NOMO-1 treated with DMSO at 0.1 percent for 48 hours (cell line): ENCODE results near the gene TNFSF15.

Experiments
- DNase-seq: peaks from one replicate; lab custom pipeline; 2025; ENCODE audit not compliant: unreplicated experiment; lab: John Stamatoyannopoulos, UW

The TNFSF15 gene

DNA sequence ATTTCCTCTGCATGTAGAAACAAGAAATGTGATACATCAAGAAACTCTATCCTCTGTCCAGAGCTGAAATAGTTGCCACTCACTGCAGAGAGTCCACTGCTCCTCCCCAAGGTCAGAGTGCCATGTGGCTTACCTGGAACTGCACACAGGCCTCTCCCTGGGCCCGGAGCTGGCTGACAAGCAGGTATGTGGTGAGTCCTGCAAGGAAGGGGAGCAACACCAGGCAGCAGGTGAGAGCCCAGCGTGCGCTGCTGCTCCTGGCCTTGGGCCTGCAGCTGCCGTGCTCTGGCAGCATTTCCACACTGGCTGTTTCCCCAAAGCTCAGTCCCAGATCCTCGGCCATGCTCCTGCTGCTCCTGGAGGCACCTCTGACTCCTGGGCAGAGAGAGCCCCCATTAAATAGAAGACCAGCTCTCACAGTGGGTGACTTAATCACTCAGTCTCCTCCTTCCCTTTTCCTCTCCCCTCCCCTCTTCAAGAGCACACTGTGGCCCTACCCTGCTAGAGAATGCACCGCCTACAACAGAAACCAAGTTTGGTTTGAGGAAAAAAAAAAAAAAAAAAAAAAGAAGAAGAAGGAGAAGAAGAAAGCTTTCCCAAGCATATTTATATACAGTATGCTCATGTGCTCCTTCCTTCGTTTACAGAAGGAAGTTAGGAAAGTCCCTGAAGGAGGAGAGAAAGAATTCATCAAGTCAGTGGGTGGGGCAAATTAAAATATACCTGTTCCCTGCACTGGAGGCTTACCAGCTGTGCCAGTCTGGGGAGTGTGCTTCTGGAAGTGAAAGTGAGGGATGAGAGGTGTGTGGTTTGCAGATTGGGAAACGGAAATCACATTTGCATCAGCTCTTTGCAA is at the start of gene TNFSF15:
Gene TNFSF15 (minus strand): TSS at position 370 of the 856 bp plus-strand sequence. CDS start 27 bp downstream, at position 343.
- peak; percentile 81 for DNase-seq

DNA sequence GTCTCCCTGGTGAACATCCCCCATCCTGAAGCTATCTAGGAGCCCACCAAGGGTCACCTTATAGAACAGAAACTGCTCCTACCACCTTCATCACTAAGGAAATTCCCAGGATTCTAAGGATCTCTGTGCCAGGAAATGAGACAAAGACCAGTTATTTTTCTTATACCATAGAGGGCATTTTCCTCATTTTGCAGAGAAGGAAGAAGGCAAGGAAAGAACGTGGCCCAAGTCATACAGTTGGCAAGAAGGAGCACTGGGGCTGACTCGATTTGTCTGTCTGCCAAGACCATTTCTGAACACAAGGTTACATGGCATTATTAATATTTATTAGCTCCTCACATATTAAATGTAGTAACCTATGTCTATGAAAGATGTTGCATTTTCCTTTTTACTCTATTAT is 49.6 kb upstream of the TNFSF15 start:
- DNase-seq: no peak

- DNase-seq: no peak
These were observed 49.0 kb upstream of the TNFSF15 start for GRCh38 chr9:114854736-114855355.

- no peak for DNase-seq
These were observed 47.4 kb upstream of the TNFSF15 start for GRCh38 chr9:114853071-114853855.

- DNase-seq: peak; percentile 88
These were observed 46.3 kb upstream of the TNFSF15 start for GRCh38 chr9:114852050-114852594.

- DNase-seq: peak; percentile 16
These were observed 45.5 kb upstream of the TNFSF15 start for GRCh38 chr9:114851306-114851705.

- peak; percentile 27 for DNase-seq
These were observed 45.0 kb upstream of the TNFSF15 start for GRCh38 chr9:114850871-114851270.

GRCh38 chr9:114849450-114849849 is 43.6 kb upstream of the TNFSF15 start:
- DNase-seq: no peak

GRCh38 chr9:114847492-114848417 is 41.9 kb upstream of the TNFSF15 start:
- no peak for DNase-seq

DNA sequence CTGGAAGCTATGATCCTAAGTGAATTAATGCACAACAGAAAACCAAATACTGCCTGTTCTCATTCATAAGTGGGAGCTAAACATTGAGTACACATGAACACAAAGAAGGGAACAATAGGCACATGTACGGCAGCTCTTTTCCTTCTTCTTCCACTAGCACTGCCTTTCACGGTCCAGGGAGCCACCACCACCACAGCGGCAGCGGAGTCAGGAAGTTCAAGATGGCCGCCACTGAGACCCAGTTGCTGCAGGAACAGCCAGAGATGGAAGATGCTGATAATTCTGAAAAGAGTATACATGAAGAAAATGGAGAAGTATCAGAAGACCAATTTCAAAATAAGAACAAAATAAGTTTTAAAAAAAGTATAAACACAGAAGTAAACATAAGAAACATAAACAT is 39.5 kb upstream of the TNFSF15 start:
- no peak for DNase-seq

DNA sequence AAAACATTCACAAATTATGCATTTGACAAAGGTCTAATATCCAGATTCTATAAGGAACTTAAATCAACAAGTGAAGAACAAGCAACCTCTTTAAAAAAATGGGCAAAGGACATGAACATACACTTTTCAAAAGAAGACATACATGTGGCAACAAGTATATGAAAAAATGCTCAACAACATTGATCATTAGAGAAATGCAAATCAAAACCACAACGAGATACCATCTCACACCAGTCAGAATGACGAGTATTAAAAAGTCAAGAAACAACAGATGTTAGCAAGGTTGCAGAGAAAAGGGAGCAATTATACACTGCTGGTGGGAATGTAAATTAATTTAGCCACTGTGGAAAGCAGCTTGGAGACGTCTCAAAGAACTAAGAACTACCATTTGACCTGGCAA is 38.9 kb upstream of the TNFSF15 start:
- DNase-seq: no peak

GRCh38 chr9:114837923-114838322 is 32.1 kb upstream of the TNFSF15 start:
- DNase-seq: no peak

DNA sequence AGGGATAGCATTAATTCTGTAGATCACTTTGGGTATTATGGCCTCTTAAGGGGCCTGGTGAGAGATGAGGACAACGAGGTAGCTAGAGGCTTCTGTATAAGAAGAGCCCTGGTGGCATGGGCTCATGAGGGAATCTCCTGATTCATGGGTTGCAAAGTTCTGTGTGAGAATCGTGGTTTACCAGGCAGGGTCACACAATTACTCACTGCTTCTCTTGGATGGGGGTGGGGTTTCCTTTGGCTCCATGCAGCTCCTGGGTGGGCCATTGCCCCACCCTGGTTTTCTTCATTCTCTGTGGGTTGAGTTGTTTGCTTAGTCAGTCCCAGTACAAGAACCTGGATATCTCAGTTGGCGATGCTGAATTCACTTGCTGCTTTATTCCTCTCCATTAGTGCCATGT is 30.9 kb upstream of the TNFSF15 start:
- no peak for DNase-seq

- DNase-seq: no peak
These were observed 28.5 kb upstream of the TNFSF15 start for GRCh38 chr9:114834386-114834785.

DNA sequence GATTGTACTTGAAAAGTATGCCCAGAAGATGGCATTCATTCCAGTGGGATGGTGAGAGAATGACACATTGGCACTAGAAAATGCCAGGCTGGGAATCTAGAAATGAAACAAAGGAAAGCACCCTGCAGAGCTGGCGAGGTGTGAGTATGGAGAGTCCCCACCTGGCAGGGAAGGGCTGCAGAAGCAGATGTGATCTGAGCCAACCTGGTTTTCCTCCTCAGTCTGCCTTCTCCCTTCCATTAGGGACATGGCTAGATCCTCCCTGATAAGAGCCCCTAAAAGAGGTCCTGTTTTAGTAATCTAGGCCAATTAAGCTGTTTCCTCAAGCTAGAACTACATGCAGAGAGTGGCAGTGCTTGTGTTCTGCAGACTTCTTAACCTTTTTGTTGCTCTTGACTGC is 24.7 kb upstream of the TNFSF15 start:
- DNase-seq: no peak

GRCh38 chr9:114829574-114830440 is 24.0 kb upstream of the TNFSF15 start:
- DNase-seq: no peak

DNA sequence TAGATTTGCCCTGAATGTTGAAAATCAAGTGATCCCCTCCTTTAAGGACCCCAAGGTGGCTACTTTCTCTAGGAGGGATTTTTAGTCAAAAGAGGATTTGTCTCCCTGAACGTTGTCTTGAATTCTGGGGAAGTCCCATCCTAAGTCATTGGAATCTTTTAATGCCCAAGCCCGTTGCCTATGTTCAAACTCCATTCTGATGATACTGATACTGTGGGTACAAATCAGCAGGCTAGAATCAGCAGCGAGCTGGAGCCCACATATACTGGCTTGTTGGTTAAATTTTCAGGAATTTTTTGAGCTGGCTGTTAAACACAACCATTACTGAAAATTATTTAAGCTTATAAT is 22.4 kb upstream of the TNFSF15 start:
- DNase-seq: no peak

DNA sequence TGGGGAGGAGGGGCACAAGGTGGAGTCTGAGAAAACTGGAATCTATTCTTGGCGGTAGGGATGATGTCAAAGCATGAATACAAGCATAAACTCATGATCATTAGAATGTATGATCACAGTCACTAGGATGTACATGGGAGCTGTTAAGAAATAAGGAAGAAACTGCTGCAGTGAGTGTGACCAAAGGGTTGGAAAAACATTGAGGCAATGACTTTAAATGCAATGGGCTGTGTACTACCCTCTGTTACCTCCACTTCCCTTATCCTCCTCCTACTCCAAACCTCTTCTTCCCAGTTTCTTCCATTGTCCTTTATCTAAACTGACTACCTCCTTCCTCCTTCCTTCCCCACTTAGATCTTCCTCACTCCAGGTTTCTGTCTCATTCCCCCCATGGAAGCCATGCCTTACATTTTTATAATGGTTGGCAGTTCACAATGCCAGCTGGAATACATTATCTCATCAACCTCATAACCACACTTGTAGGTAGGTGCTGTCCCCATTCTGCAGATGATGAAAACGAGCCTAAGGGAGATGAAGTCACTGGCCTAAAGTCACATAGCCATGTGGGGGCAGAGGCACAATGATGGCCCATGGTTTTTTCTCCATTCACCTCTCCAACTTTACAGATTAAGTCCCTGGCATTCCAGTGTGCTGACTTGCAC is 21.9 kb upstream of the TNFSF15 start:
- DNase-seq: no peak

DNA sequence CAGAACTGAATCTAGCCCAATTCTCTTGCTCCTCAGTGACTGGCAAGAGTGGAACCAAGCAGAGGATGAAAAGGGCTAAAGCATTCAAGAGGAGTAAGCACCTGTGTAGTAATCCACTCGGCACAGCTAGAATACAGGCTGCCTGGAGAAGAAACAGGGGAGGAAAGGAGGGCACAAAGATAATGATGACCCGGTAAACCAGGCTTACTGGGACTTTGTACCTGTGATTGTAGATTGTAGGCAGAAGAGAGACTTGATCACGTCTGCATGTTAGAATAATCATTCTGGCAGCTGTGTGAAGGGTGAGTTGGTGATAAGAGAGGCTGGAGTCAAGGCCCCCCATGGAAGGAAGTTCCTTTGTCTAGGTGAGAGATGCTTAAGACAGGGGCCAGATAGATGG is 20.6 kb upstream of the TNFSF15 start:
- DNase-seq: no peak
